Measurements from ENCODE around the gene ABHD3.
A peak's percentile ranks its signal among the peaks of the same experiment; 100 is the strongest.
"Not testable (repeated sequence)": the region's sequence is repeated elsewhere in the genome, so short reads cannot be mapped to it uniquely, and the experiment has no call there.

ABHD3 gene

GRCh38 chr18:21652073-21652472, 52.5 kb downstream of the ABHD3 start:
- FAIRE-seq (no peak), DNase-seq (ENCODE audit: low spot score) (no peak)

GRCh38 chr18:21650311-21650710, 54.3 kb downstream of the ABHD3 start:
- no peak for FAIRE-seq
- no peak for DNase-seq (ENCODE audit: low spot score)

GRCh38 chr18:21640375-21640774, 64.2 kb downstream of the ABHD3 start:
- not testable (repeated sequence) for DNase-seq (ENCODE audit: low spot score); FAIRE-seq

GRCh38 chr18:21638822-21639221, 65.8 kb downstream of the ABHD3 start:
- DNase-seq (ENCODE audit: low spot score) (no peak), FAIRE-seq (no peak)

- no peak for FAIRE-seq
- DNase-seq (ENCODE audit: low spot score): no peak
Measured at GRCh38 chr18:21636769-21637168, 67.8 kb downstream of the ABHD3 start.

- DNase-seq (ENCODE audit: low spot score): no peak
- FAIRE-seq: no peak
Measured at GRCh38 chr18:21634588-21635199, 69.9 kb downstream of the ABHD3 start.

GRCh38 chr18:21632393-21632792, 72.2 kb downstream of the ABHD3 start:
- FAIRE-seq: no peak
- DNase-seq (ENCODE audit: low spot score): no peak

- DNase-seq (ENCODE audit: low spot score) (no peak), FAIRE-seq (no peak)
Measured at GRCh38 chr18:21629089-21629832, 75.3 kb downstream of the ABHD3 start.

- not testable (repeated sequence) for DNase-seq (ENCODE audit: low spot score); FAIRE-seq
Measured at GRCh38 chr18:21621640-21622039, 82.9 kb downstream of the ABHD3 start.

GRCh38 chr18:21612125-21613039, 92.2 kb downstream of the ABHD3 start, which contains the start of gene SNRPD1:
Gene SNRPD1, plus strand, starts transcription at chr18:21612314. Its CDS starts 116 bp downstream, at chr18:21612430.
- FAIRE-seq (no peak), DNase-seq (ENCODE audit: low spot score) (peak; percentile 78)

GRCh38 chr18:21611401-21612124, 93.0 kb downstream of the ABHD3 start:
- DNase-seq (ENCODE audit: low spot score); FAIRE-seq: not testable (repeated sequence)

- DNase-seq (ENCODE audit: low spot score) (no peak), FAIRE-seq (no peak)
Measured at GRCh38 chr18:21605213-21605612, 99.4 kb downstream of the ABHD3 start.

GRCh38 chr18:21604671-21605070, 99.9 kb downstream of the ABHD3 start:
- no peak for DNase-seq (ENCODE audit: low spot score)
- FAIRE-seq: no peak

GRCh38 chr18:21602299-21602587, 102.3 kb downstream of the ABHD3 start:
- FAIRE-seq (no peak), DNase-seq (ENCODE audit: low spot score) (no peak)

All from RCC 7860 (cell line).